Mesenchymal stem cell (in vitro differentiated cells and primary cell): ENCODE data around the gene AK2.

Source experiments
- DNase-seq: peaks from one replicate; pipeline ENCODE4 v3.0.0-alpha.2; 2013
- H2AFZ ChIP-seq: one replicate; pipeline ENCODE4 v1.6.1; 2013; ENCODE audit warnings: low read depth, mild to moderate bottlenecking, control low read depth, inconsistent platforms, low read length, moderate library complexity
- H2AK5ac ChIP-seq: 2 replicates; pipeline ENCODE4 v1.6.1; 2013; ENCODE audit warnings: low read length, moderate library complexity, mild to moderate bottlenecking, inconsistent platforms; ENCODE audit not compliant: severe bottlenecking
- H2BK120ac ChIP-seq: one replicate; pipeline ENCODE4 v1.6.1; 2013; ENCODE audit warnings: low read depth, mild to moderate bottlenecking, inconsistent platforms, low read length, moderate library complexity
- H2BK12ac ChIP-seq, 2 experiments: one replicate each; pipeline ENCODE4 v1.6.1; 2013; ENCODE audit warnings: inconsistent platforms in 2 of 2, low read length in 2 of 2, mild to moderate bottlenecking in 2 of 2, moderate library complexity in 2 of 2, control low read depth in 1 of 2
- H2BK15ac ChIP-seq: one replicate; pipeline ENCODE4 v1.6.1; 2013; ENCODE audit warnings: mild to moderate bottlenecking, low read depth, inconsistent platforms; ENCODE audit not compliant: poor library complexity, severe bottlenecking
- H2BK5ac ChIP-seq: 2 replicates; pipeline ENCODE4 v1.6.1; 2013; ENCODE audit warnings: low read depth, mild to moderate bottlenecking, low read length, control low read depth, inconsistent platforms; ENCODE audit not compliant: poor library complexity, severe bottlenecking
- H3K14ac ChIP-seq, 2 experiments: one replicate each; pipeline ENCODE4 v1.6.1; 2013; ENCODE audit warnings: inconsistent platforms in 2 of 2, low read length in 2 of 2, control low read depth in 1 of 2, mild to moderate bottlenecking in 1 of 2, moderate library complexity in 1 of 2
- H3K18ac ChIP-seq, 2 experiments: one replicate each; pipeline ENCODE4 v1.6.1; 2013; ENCODE audit warnings: inconsistent platforms in 2 of 2, low read length in 2 of 2, control low read depth in 1 of 2, low read depth in 1 of 2, mild to moderate bottlenecking in 1 of 2
- H3K23ac ChIP-seq, 2 experiments: one replicate each; pipeline ENCODE4 v1.6.1; 2013; ENCODE audit warnings: inconsistent platforms in 2 of 2, low read length in 2 of 2, mild to moderate bottlenecking in 2 of 2, moderate library complexity in 2 of 2, control low read depth in 1 of 2
- H3K27ac ChIP-seq: 2 replicates; pipeline ENCODE4 v1.5.1; 2013; ENCODE audit warnings: mild to moderate bottlenecking, moderate library complexity, low read length, control low read depth, inconsistent platforms; ENCODE audit not compliant: poor library complexity, severe bottlenecking
- H3K27me3 ChIP-seq, 2 experiments: 2 replicates each; pipeline versions ENCODE4 v1.6.1 to v1.7.0; 2013; ENCODE audit warnings: low read length in 2 of 2, mild to moderate bottlenecking in 2 of 2, moderate library complexity in 2 of 2, control low read depth in 1 of 2, inconsistent platforms in 1 of 2; ENCODE audit not compliant: control insufficient read depth in 1 of 2, insufficient read depth in 1 of 2
- H3K36me3 ChIP-seq, 2 experiments: 2 replicates each; pipeline versions ENCODE4 v1.6.1 to v1.7.0; 2013; ENCODE audit warnings: low read length in 2 of 2, control low read depth in 1 of 2, inconsistent platforms in 1 of 2, low read depth in 1 of 2, mild to moderate bottlenecking in 1 of 2; ENCODE audit not compliant: insufficient read depth in 2 of 2, control insufficient read depth in 1 of 2
- H3K4ac ChIP-seq, 2 experiments: one replicate each; pipeline ENCODE4 v1.6.1; 2013; ENCODE audit warnings: inconsistent platforms in 2 of 2, low read length in 2 of 2, mild to moderate bottlenecking in 2 of 2, moderate library complexity in 2 of 2, control low read depth in 1 of 2, low read depth in 1 of 2
- H3K4me1 ChIP-seq: 2 replicates; pipeline ENCODE4 v1.6.1; 2013; ENCODE audit warnings: low read depth, low read length, control low read depth; ENCODE audit not compliant: control insufficient read depth, insufficient read depth
- H3K4me2 ChIP-seq: 2 replicates; pipeline ENCODE4 v1.6.1; 2013; ENCODE audit warnings: low read length, mild to moderate bottlenecking, inconsistent platforms; ENCODE audit not compliant: poor library complexity, severe bottlenecking
- H3K4me3 ChIP-seq, 2 experiments: 2 replicates each; pipeline versions ENCODE4 v1.5.1 to v1.7.0; 2013; ENCODE audit warnings: low read length in 2 of 2, mild to moderate bottlenecking in 2 of 2, control low read depth in 1 of 2, low read depth in 1 of 2; ENCODE audit not compliant: insufficient read depth in 1 of 2
- H3K79me1 ChIP-seq: replicated peaks from 2 replicates; pipeline ENCODE4 v1.6.1; 2013; ENCODE audit warnings: mild to moderate bottlenecking, control low read depth, low read length, inconsistent platforms; ENCODE audit not compliant: poor library complexity, severe bottlenecking
- H3K9ac ChIP-seq: 2 replicates; pipeline ENCODE4 v1.7.0; 2013; ENCODE audit warnings: mild to moderate bottlenecking, low read length, moderate library complexity
- H3K9me3 ChIP-seq: 2 replicates; pipeline ENCODE4 v1.7.0; 2013; ENCODE audit warnings: mild to moderate bottlenecking, low read length; ENCODE audit not compliant: control insufficient read depth
- H4K8ac ChIP-seq: one replicate; pipeline ENCODE4 v1.6.1; 2013; ENCODE audit warnings: inconsistent platforms, mild to moderate bottlenecking, low read length, moderate library complexity
- H4K91ac ChIP-seq: one replicate; pipeline ENCODE4 v1.6.1; 2013; ENCODE audit warnings: mild to moderate bottlenecking, low read length, inconsistent platforms
- WGBS: methylation state at CpG from one replicate; pipeline ENCODE4 v1.1.7; 2013; ENCODE audit warnings: mixed read lengths; 5-methylcytosine and 5-hydroxymethylcytosine counted together

AK2 gene

DNA sequence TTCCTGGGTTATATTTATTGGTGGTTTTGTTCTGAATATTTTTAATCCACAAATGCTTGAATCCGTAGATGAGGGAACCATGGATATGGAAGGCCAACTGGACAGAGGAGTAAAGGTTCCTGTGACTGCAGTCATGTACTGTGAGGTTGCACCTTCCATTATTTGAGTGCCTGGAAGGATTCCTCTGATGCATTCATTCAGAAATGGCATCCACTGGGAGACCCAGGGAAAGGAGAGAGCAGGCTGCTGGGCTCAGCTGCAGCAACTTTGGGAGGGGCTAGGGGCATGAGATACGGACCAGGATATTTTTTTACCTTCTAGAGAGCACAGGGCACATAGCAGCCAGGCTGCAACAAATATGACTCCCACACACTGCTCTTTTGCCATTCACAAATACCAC lies 19.5 kb downstream of the AK2 start:
- no peak overlapping the region for H2BK120ac ChIP-seq
- H3K36me3 ChIP-seq: peaks cover 24 to 80% of the 10 kb centered on the region in 2 experiments
- no peak overlapping the region for H2AK5ac ChIP-seq
- no peak overlapping the region for H3K4me2 ChIP-seq
- H3K4ac ChIP-seq: no peak overlapping the region
- no peak overlapping the region for H2BK15ac ChIP-seq
- WGBS: 97% methylated on average over 2 of the region's 2 CpGs
- H3K4me3 ChIP-seq: no peak overlapping the region
- DNase-seq: no peak
- no peak overlapping the region for H3K14ac ChIP-seq
- H4K8ac ChIP-seq: no peak overlapping the region
- no peaks in the 10 kb centered on the region for H3K79me1 ChIP-seq
- H3K27ac ChIP-seq: no peak overlapping the region
- H2BK5ac ChIP-seq: no peak overlapping the region
- H2BK12ac ChIP-seq: no peak overlapping the region
- H3K4me1 ChIP-seq: no peaks in the 10 kb centered on the region
- H2AFZ ChIP-seq: no peak overlapping the region
- no peak overlapping the region for H3K9ac ChIP-seq
- no peak overlapping the region for H3K23ac ChIP-seq
- H3K27me3 ChIP-seq: no peaks in the 10 kb centered on the region
- no peak overlapping the region for H3K18ac ChIP-seq
- no peaks in the 10 kb centered on the region for H3K9me3 ChIP-seq
- H4K91ac ChIP-seq: no peak overlapping the region

DNA sequence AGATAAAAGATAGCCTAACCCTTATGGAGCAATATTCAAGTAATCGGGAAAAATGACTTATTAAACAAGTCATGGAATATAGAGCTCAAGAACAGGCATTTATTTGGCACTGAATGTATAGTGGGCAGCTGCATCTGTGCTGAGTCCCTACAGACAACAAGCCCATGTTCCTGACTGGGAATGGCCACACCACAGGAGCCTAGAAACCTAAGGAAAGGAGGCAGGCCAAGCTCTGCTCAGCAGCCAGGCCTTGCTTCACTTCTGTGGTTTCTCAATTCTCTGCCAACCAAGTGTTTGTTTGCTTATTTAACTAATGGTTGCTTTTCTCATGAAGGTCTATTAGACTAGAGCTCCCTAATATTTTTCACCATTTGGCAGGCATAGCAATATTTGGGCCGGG lies 21.5 kb downstream of the AK2 start:
- Histone ChIP-seq H3K23ac (peak overlapping the region in 1 of 2 experiments; percentile 80), H2BK5ac (no peak overlapping the region), H3K4me2 (no peak overlapping the region), H3K4me1 (peaks cover 3% of the 10 kb centered on the region), H2BK12ac (no peak overlapping the region), H3K4ac (no peak overlapping the region), H3K27ac (no peak overlapping the region), H4K8ac (no peak overlapping the region), H3K14ac (no peak overlapping the region), H3K79me1 (no peaks in the 10 kb centered on the region), H3K9ac (no peak overlapping the region), H2AK5ac (no peak overlapping the region), H3K18ac (no peak overlapping the region), H3K36me3 (peaks cover 26 to 64% of the 10 kb centered on the region in 2 experiments), H3K4me3 (no peak overlapping the region), H4K91ac (no peak overlapping the region), H2AFZ (no peak overlapping the region), H2BK15ac (no peak overlapping the region), H3K27me3 (no peaks in the 10 kb centered on the region), H3K9me3 (no peaks in the 10 kb centered on the region), H2BK120ac (no peak overlapping the region)
- no peak for DNase-seq
- 100% methylated on average over 2 of the region's 2 CpGs for WGBS

DNA sequence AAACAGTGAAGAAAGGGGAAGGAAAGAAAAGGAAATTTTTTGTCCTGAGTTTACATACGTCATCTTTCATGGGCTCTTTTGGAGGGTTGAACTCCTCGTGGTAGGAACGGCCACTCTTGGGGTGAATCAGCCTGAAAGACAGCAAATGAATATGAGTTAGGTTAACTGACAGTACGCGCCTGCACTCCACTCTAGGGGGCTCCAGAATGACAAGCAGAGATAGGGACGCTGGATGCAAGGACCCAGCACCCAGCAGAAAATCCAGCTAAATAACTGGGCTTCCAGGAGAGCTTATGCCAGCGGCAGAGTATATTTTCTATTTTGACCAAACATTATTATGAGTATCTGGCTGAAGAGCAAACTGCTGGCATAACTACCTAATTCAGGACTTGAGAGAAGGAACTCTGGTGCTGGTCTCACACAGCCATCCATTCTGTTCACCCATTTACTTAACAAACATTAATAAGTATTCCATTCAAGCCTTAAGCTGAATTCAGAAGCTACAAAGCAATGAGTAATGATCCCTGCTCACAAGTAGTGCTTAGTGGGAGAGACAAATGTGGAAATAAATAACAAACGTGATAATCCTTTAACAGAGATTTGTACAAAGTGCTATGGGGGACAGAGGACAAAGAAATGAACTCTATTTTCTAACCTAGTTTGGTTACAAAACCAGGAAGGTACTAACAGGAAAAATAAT lies 22.1 kb downstream of the AK2 start:
- Histone ChIP-seq H4K91ac (no peak overlapping the region), H3K4ac (no peak overlapping the region), H3K23ac (no peak overlapping the region), H3K36me3 (peaks cover 26 to 59% of the 10 kb centered on the region in 2 experiments), H3K27me3 (no peaks in the 10 kb centered on the region), H3K9ac (no peak overlapping the region), H2BK12ac (no peak overlapping the region), H2BK120ac (no peak overlapping the region), H3K79me1 (no peaks in the 10 kb centered on the region), H2BK5ac (no peak overlapping the region), H3K9me3 (no peaks in the 10 kb centered on the region), H3K14ac (no peak overlapping the region), H3K27ac (no peak overlapping the region), H2AK5ac (no peak overlapping the region), H3K4me2 (no peak overlapping the region), H2AFZ (no peak overlapping the region), H4K8ac (no peak overlapping the region), H3K4me3 (no peak overlapping the region), H2BK15ac (no peak overlapping the region), H3K4me1 (peaks cover 3% of the 10 kb centered on the region), H3K18ac (no peak overlapping the region)
- DNase-seq: no peak
- WGBS: 96% methylated on average over 7 of the region's 8 CpGs

DNA sequence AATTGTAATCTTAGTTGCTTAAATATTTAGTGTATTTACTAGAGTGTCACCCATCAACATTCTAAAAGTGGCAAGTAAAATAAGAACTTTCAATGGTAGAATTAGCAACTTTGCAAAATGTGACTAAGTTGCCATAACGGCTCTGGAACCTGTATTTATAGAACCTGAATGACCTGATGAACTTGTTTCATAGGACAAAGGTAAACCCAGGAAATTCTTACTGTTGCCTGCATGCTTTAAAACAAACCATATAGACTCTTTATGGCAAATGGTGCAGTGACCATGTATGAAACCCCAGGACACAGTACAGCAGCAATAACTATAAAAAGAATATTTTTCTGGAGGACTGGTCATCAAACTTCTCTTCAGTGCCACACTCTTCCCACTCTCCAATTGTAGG lies 22.9 kb downstream of the AK2 start:
- no peak for DNase-seq
- Histone ChIP-seq H3K27me3 (no peaks in the 10 kb centered on the region), H2BK12ac (no peak overlapping the region), H3K4me2 (no peak overlapping the region), H3K4me1 (peaks cover 3% of the 10 kb centered on the region), H3K36me3 (peaks cover 26 to 59% of the 10 kb centered on the region in 2 experiments), H2AFZ (no peak overlapping the region), H2BK120ac (no peak overlapping the region), H2BK5ac (no peak overlapping the region), H3K4me3 (no peak overlapping the region), H3K4ac (no peak overlapping the region), H3K79me1 (no peaks in the 10 kb centered on the region), H3K9me3 (no peaks in the 10 kb centered on the region), H3K9ac (no peak overlapping the region), H4K8ac (no peak overlapping the region), H3K23ac (no peak overlapping the region), H2BK15ac (no peak overlapping the region), H4K91ac (no peak overlapping the region), H3K14ac (no peak overlapping the region), H2AK5ac (no peak overlapping the region), H3K18ac (no peak overlapping the region), H3K27ac (no peak overlapping the region)
- 91% methylated on average over 1 of the region's 1 CpG for WGBS
